IMR-90 (cell line): Measurements from ENCODE around the gene HLA-C. TPM values are rescaled to one million over a fixed set of nuclear protein-coding genes. Genes with fewer than 3 reads are reported as not detected.

Experiments
- ATAC-seq: fragments of 200-7000 bp; cut with Tn5 transposase; 2 replicates; pipeline ENCODE4 v1.9.1; 2020; ENCODE audit warnings: low read depth, mild to moderate bottlenecking, moderate library complexity
- BruUV-seq: library from RNA; stranded (reverse); fragments of 400-500 nt; replicated peaks from 2 replicates; lab custom pipeline; 2021; lab: Mats Ljungman, UMichigan
- CTCF ChIA-PET: fragments of 300-600 bp; formaldehyde crosslinking; extraction: SDS; loops from one replicate; lab custom pipeline; 2021; ENCODE audit warnings: antibody characterized with exemption; lab: Yijun Ruan, JAX
- POLR2A ChIA-PET: fragments of 300-600 bp; sonication (Branson Sonifier 250); formaldehyde crosslinking; loops from one replicate; lab custom pipeline; 2022; ENCODE audit warnings: antibody characterized with exemption; ENCODE audit not compliant: unreplicated experiment; lab: Charles Lee
- DNase-seq: peaks from one replicate; pipeline ENCODE4 v3.0.0; 2013
- H2AFZ ChIP-seq: replicated peaks from 2 replicates; pipeline ENCODE3; 2013; ENCODE audit warnings: low read length, mild to moderate bottlenecking; ENCODE audit not compliant: poor library complexity
- H2AK5ac ChIP-seq: 2 replicates; pipeline ENCODE4 v1.6.1; 2013; ENCODE audit warnings: low read depth, low read length, inconsistent platforms
- H2AK9ac ChIP-seq: replicated peaks from 2 replicates; pipeline ENCODE3; 2013; ENCODE audit warnings: mild to moderate bottlenecking, low read depth, low read length, moderate library complexity; ENCODE audit not compliant: poor library complexity
- H2BK120ac ChIP-seq: 2 replicates; pipeline ENCODE4 v1.6.1; 2013; ENCODE audit warnings: low read depth, low read length, inconsistent platforms
- H2BK15ac ChIP-seq: 3 replicates; pipeline ENCODE4 v1.6.1; 2013; ENCODE audit warnings: low read depth, low read length, inconsistent platforms
- H2BK20ac ChIP-seq: 2 replicates; pipeline ENCODE4 v1.6.1; 2013; ENCODE audit warnings: low read depth, mild to moderate bottlenecking, inconsistent platforms, low read length, moderate library complexity
- H2BK5ac ChIP-seq: 2 replicates; pipeline ENCODE4 v1.6.1; 2013; ENCODE audit warnings: mild to moderate bottlenecking, low read depth, low read length, inconsistent platforms; ENCODE audit not compliant: poor library complexity, severe bottlenecking
- H3K14ac ChIP-seq: replicated peaks from 2 replicates; pipeline ENCODE4 v1.6.1; 2013; ENCODE audit warnings: low read depth, low read length, inconsistent platforms
- H3K18ac ChIP-seq: 2 replicates; pipeline ENCODE4 v1.6.1; 2013; ENCODE audit warnings: low read depth, low read length, control low read depth
- H3K23ac ChIP-seq: 2 replicates; pipeline ENCODE4 v1.6.1; 2013; ENCODE audit warnings: low read depth, low read length, inconsistent platforms
- H3K27ac ChIP-seq: 2 replicates; pipeline ENCODE4 v1.5.1; 2013; ENCODE audit warnings: mild to moderate bottlenecking, control low read depth, low read length; ENCODE audit not compliant: insufficient read depth
- H3K27me3 ChIP-seq: 2 replicates; pipeline ENCODE4 v1.6.1; 2013; ENCODE audit warnings: low read length; ENCODE audit not compliant: control insufficient read depth, insufficient read depth
- H3K36me3 ChIP-seq: 2 replicates; pipeline ENCODE4 v1.6.1; 2013; ENCODE audit warnings: low read length, mixed read lengths; ENCODE audit not compliant: control insufficient read depth, insufficient read depth
- H3K4ac ChIP-seq: 2 replicates; pipeline ENCODE4 v1.6.1; 2013; ENCODE audit warnings: low read depth, low read length, inconsistent platforms
- H3K4me1 ChIP-seq: 2 replicates; pipeline ENCODE4 v1.6.1; 2013; ENCODE audit warnings: low read length, mixed read lengths; ENCODE audit not compliant: control insufficient read depth, insufficient read depth
- H3K4me2 ChIP-seq: 2 replicates; pipeline ENCODE4 v1.6.1; 2013; ENCODE audit warnings: low read depth, mild to moderate bottlenecking, control low read depth, low read length, moderate library complexity
- H3K4me3 ChIP-seq: 2 replicates; pipeline ENCODE4 v1.5.1; 2013; ENCODE audit warnings: low read depth, mild to moderate bottlenecking, control low read depth, low read length, moderate library complexity; ENCODE audit not compliant: insufficient read depth
- H3K56ac ChIP-seq: 2 replicates; pipeline ENCODE4 v1.6.1; 2013; ENCODE audit warnings: low read length, inconsistent platforms; ENCODE audit not compliant: insufficient read depth; ENCODE audit errors: extremely low read depth
- H3K79me1 ChIP-seq, 2 experiments: 2 replicates each; pipeline ENCODE4 v1.6.1; 2013; ENCODE audit warnings: low read length in 2 of 2, inconsistent platforms in 1 of 2, low read depth in 1 of 2
- H3K9ac ChIP-seq: 2 replicates; pipeline ENCODE4 v1.6.1; 2013; ENCODE audit warnings: low read depth, low read length, control low read depth
- H3K9me1 ChIP-seq: 2 replicates; pipeline ENCODE4 v1.6.1; 2013; ENCODE audit warnings: low read length, inconsistent platforms; ENCODE audit not compliant: insufficient read depth
- H3K9me3 ChIP-seq: 2 replicates; pipeline ENCODE4 v1.6.1; 2013; ENCODE audit warnings: low read length; ENCODE audit not compliant: control insufficient read depth, insufficient read depth
- H4K20me1 ChIP-seq: 2 replicates; pipeline ENCODE4 v1.6.1; 2013; ENCODE audit warnings: low read length, inconsistent platforms; ENCODE audit not compliant: insufficient read depth
- H4K5ac ChIP-seq: 2 replicates; pipeline ENCODE4 v1.6.1; 2013; ENCODE audit warnings: mild to moderate bottlenecking, low read depth, low read length, control low read depth
- H4K8ac ChIP-seq, 2 experiments: 2 replicates each; pipeline ENCODE4 v1.6.1; 2013; ENCODE audit warnings: low read depth in 2 of 2, low read length in 2 of 2, control low read depth in 1 of 2, inconsistent platforms in 1 of 2
- H4K91ac ChIP-seq: 2 replicates; pipeline ENCODE4 v1.6.1; 2013; ENCODE audit warnings: low read depth, low read length, inconsistent platforms; ENCODE audit not compliant: insufficient read depth
- BHLHE40 ChIP-seq: fragments of 150-350 bp; IDR thresholded peaks from 2 replicates; pipeline ENCODE4 v1.6.1; 2016; ENCODE audit warnings: mild to moderate bottlenecking, low read depth, low read length
- CEBPB ChIP-seq: IDR thresholded peaks from 2 replicates; pipeline ENCODE4 v1.6.1; 2012; ENCODE audit warnings: low read depth, low read length, improper control_type of control experiment
- CHD1 ChIP-seq: IDR thresholded peaks from 2 replicates; pipeline ENCODE4 v1.6.1; 2012; ENCODE audit warnings: low read depth, low read length, improper control_type of control experiment
- CTCF ChIP-seq: conservative IDR thresholded peaks from 2 replicates; pipeline ENCODE4 v1.5.1; 2012; ENCODE audit warnings: mild to moderate bottlenecking, low read depth, low read length, improper control_type of control experiment
- ELK1 ChIP-seq: fragments of 150-350 bp; IDR thresholded peaks from 2 replicates; pipeline ENCODE4 v1.6.1; 2016; ENCODE audit warnings: low read depth, mild to moderate bottlenecking, low read length, moderate library complexity, borderline replicate concordance
- FOS ChIP-seq: fragments of 150-350 bp; IDR thresholded peaks from 2 replicates; pipeline ENCODE4 v1.6.1; 2016; ENCODE audit warnings: low read depth, low read length
- MAFK ChIP-seq: IDR thresholded peaks from 2 replicates; pipeline ENCODE4 v1.6.1; 2012; ENCODE audit warnings: low read depth, low read length, improper control_type of control experiment
- MAZ ChIP-seq: IDR thresholded peaks from 2 replicates; pipeline ENCODE4 v1.6.1; 2012; ENCODE audit warnings: low read depth, mild to moderate bottlenecking, low read length, improper control_type of control experiment, moderate library complexity, borderline replicate concordance
- MXI1 ChIP-seq: IDR thresholded peaks from 2 replicates; pipeline ENCODE4 v1.6.1; 2012; ENCODE audit warnings: low read depth, mild to moderate bottlenecking, low read length, moderate library complexity, borderline replicate concordance
- NFE2L2 ChIP-seq: fragments of 150-350 bp; IDR thresholded peaks from 2 replicates; pipeline ENCODE4 v1.6.1; 2016; ENCODE audit warnings: low read depth, mild to moderate bottlenecking, low read length
- POLR2A ChIP-seq: IDR thresholded peaks from 2 replicates; pipeline ENCODE4 v1.6.1; 2012; ENCODE audit warnings: mild to moderate bottlenecking, low read depth, low read length
- RAD21 ChIP-seq: IDR thresholded peaks from 2 replicates; pipeline ENCODE4 v1.6.1; 2012; ENCODE audit warnings: low read length, improper control_type of control experiment
- RCOR1 ChIP-seq: IDR thresholded peaks from 2 replicates; pipeline ENCODE4 v1.6.1; 2012; ENCODE audit warnings: mild to moderate bottlenecking, low read length, improper control_type of control experiment; ENCODE audit not compliant: insufficient replicate concordance
- RFX5 ChIP-seq: IDR thresholded peaks from 2 replicates; pipeline ENCODE4 v1.8.0; 2012; ENCODE audit warnings: low read depth, mild to moderate bottlenecking, low read length, moderate library complexity
- SMC3 ChIP-seq: fragments of 150-350 bp; IDR thresholded peaks from 2 replicates; pipeline ENCODE4 v1.6.1; 2016; ENCODE audit warnings: low read depth, mild to moderate bottlenecking, antibody characterized with exemption, low read length, moderate library complexity
- USF2 ChIP-seq: fragments of 150-350 bp; IDR thresholded peaks from 2 replicates; pipeline ENCODE4 v1.6.1; 2017; ENCODE audit warnings: mild to moderate bottlenecking, antibody characterized with exemption, low read length, low read depth
- WGBS, 2 experiments: methylation state at CpG; one replicate each; pipeline versions ENCODE4 v1.1.5 to v1.1.7; 2013; ENCODE audit warnings: missing lambda C conversion rate in 2 of 2; ENCODE audit not compliant: insufficient read length in 1 of 2; ENCODE audit errors: extremely low coverage in 2 of 2; 5-methylcytosine and 5-hydroxymethylcytosine counted together
- dilution Hi-C: fragments of 300-500 bp; cut with HindIII; formaldehyde crosslinking; loops from one replicate; pipeline ENCODE4 v1.14.3; 2018; ENCODE audit warnings: low sequenced_read_pairs; ENCODE audit not compliant: unreplicated experiment
- in situ Hi-C: fragments of 300-500 bp; cut with MboI; formaldehyde crosslinking; loops from 3 replicates; pipeline ENCODE4 v1.14.3; 2019; ENCODE audit warnings: low sequenced_read_pairs, inconsistent platforms, mixed read lengths
- intact Hi-C: fragments of 100-400 bp; cut with micrococcal nuclease; formaldehyde crosslinking; loops from 2 replicates; pipeline ENCODE4 v1.10.0; 2022
- polyA plus RNA-seq, 3 experiments: library from polyadenylated mRNA; depleted of rRNA; stranded (reverse); fragments of >200 nt; gene quantifications; 2 replicates each; pipeline ENCODE4 v1.2.3, GENCODE V29; 2012; ENCODE audit warnings: low replicate concordance in 1 of 3
- total RNA-seq: library from RNA; depleted of rRNA; stranded (reverse); fragments of >200 nt; gene quantifications from 2 replicates; pipeline ENCODE4 v1.2.3, GENCODE V29; 2012

Gene HLA-C
- total and polyA plus RNA-seq, 2 of the 4 experiments (the other 2 are of a cell fraction) = 8.8 to 87.3 TPM

GRCh38 chr6:31247813-31248212 lies 24.1 kb downstream of the HLA-C start:
- POLR2A ChIA-PET = no interaction called here
- Histone ChIP-seq H4K91ac (no peak overlapping the region), H3K14ac (no peak overlapping the region), H2AK5ac (no peak overlapping the region), H2BK120ac (no peak overlapping the region), H3K23ac (no peak overlapping the region), H3K56ac (no peak overlapping the region), H2BK15ac (no peak overlapping the region), H2AFZ (no peak overlapping the region), H2AK9ac (no peak overlapping the region), H2BK5ac (no peak overlapping the region), H3K4me2 (no peak overlapping the region), H3K27me3 (peaks cover 5% of the 10 kb centered on the region; the same call in 1 of the 2 replicates), H3K9ac (no peak overlapping the region), H3K79me1 (no peaks in the 10 kb centered on the region), H3K36me3 (no peaks in the 10 kb centered on the region), H4K5ac (no peak overlapping the region), H3K9me1 (no peaks in the 10 kb centered on the region), H2BK20ac (no peak overlapping the region), H3K4me1 (0 out of 2 replicates have a peak, but pooled peaks cover 2% of the 10 kb centered on the region), H3K27ac (no peak overlapping the region), H4K8ac (no peak overlapping the region), H3K18ac (no peak overlapping the region), H4K20me1 (no peaks in the 10 kb centered on the region), H3K9me3 (no peaks in the 10 kb centered on the region), H3K4me3 (no peak overlapping the region), H3K4ac (no peak overlapping the region)
- in situ Hi-C loops = no loop called here
- DNase-seq = no peak
- dilution Hi-C loops = no loop called here
- no peak for ATAC-seq
- BruUV-seq = no TSS peak
- CTCF ChIA-PET = no interaction called here
- intact Hi-C loops = no loop called here
- no CpG with 5 or more reads among the region's 2 CpGs for WGBS, 2 experiments
- no peak for TF ChIP-seq RCOR1
- TF ChIP-seq MAFK = no peak
- no peak for TF ChIP-seq RFX5
- no peak for TF ChIP-seq MXI1
- TF ChIP-seq ELK1 = no peak
- no peak for TF ChIP-seq USF2
- TF ChIP-seq RAD21 = no peak
- TF ChIP-seq MAZ = no peak
- TF ChIP-seq POLR2A = no peak
- no peak for TF ChIP-seq BHLHE40
- TF ChIP-seq FOS = no peak
- no peak for TF ChIP-seq SMC3
- no peak for TF ChIP-seq CEBPB
- TF ChIP-seq CTCF = no peak
- no peak for TF ChIP-seq NFE2L2
- no peak for TF ChIP-seq CHD1
